ENCODE data around the gene GIT2. TPM values are rescaled to one million over a fixed set of nuclear protein-coding genes. Genes with fewer than 3 reads are reported as not detected.

GIT2 gene
- total and polyA plus RNA-seq, 2 of the 13 experiments (the other 11 are each of a cell fraction or from before 2014, with no cell fraction given): 18.4 to 19.8 TPM

DNA sequence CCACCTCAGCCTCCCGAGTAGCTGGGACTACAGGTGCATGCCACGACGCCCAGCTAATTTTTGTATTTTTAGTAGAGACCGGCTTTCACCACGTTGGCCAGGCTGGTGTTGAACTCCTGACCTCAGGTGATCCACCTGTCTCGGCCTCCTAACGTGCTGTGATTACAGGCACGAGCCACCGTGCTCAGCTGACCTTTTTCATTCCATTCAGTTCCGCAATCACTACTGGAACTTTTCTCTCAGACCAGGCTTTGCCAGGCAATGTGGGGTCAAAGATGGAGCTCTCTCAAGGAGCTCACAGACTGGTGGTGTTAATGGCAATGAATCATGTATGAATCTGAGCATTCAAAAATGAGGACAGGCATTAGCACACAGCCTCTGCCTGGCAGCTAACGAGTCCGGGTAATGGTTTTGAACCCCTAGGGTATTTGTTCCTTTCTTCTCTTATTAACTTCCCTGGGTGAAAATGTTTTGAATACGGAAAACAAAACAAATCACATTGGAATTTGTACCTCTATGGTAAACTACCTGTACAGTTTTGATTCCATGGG lies 105.5 kb downstream of the GIT2 start (continued):
- TF ChIP-seq PCBP1 (IDR thresholded peaks at IDR 0.05; ENCODE audit: borderline replicate concordance, low read depth, low read length) (no peak), ZBTB8A (CRISPR knock-in tag; IDR thresholded peaks at IDR 0.05; ENCODE audit: borderline replicate concordance, low read depth) (no peak), ZNF496 (CRISPR knock-in tag; IDR thresholded peaks at IDR 0.05; ENCODE audit: insufficient replicate concordance) (no peak), ZFP1 (CRISPR knock-in tag; IDR thresholded peaks at IDR 0.05) (no peak), SNRNP70 (IDR thresholded peaks at IDR 0.05; ENCODE audit: low read depth, low read length) (no peak), KAT8 (CRISPR knock-in tag; IDR thresholded peaks at IDR 0.05) (no peak), EEA1 (CRISPR knock-in tag; IDR thresholded peaks at IDR 0.05; ENCODE audit: borderline replicate concordance) (no peak), BHLHE40 (IDR thresholded peaks at IDR 0.05; ENCODE audit: low read length) (peak; percentile 77; the same call in 1 of the 2 replicates), NCOA5 (CRISPR knock-in tag; IDR thresholded peaks at IDR 0.05) (no peak), ZNF841 (CRISPR knock-in tag; IDR thresholded peaks at IDR 0.05; ENCODE audit: borderline replicate concordance) (no peak), ZNF460 (CRISPR knock-in tag; IDR thresholded peaks at IDR 0.05; ENCODE audit: borderline replicate concordance) (no peak), CEBPB (IDR thresholded peaks at IDR 0.05; ENCODE audit: borderline replicate concordance, low read depth, low read length) (peak; percentile 26; the same call in 1 of the 2 replicates), ZNF598 (CRISPR knock-in tag; IDR thresholded peaks at IDR 0.05; ENCODE audit: borderline replicate concordance) (no peak)
- TF ChIP-seq, protein P1, sequence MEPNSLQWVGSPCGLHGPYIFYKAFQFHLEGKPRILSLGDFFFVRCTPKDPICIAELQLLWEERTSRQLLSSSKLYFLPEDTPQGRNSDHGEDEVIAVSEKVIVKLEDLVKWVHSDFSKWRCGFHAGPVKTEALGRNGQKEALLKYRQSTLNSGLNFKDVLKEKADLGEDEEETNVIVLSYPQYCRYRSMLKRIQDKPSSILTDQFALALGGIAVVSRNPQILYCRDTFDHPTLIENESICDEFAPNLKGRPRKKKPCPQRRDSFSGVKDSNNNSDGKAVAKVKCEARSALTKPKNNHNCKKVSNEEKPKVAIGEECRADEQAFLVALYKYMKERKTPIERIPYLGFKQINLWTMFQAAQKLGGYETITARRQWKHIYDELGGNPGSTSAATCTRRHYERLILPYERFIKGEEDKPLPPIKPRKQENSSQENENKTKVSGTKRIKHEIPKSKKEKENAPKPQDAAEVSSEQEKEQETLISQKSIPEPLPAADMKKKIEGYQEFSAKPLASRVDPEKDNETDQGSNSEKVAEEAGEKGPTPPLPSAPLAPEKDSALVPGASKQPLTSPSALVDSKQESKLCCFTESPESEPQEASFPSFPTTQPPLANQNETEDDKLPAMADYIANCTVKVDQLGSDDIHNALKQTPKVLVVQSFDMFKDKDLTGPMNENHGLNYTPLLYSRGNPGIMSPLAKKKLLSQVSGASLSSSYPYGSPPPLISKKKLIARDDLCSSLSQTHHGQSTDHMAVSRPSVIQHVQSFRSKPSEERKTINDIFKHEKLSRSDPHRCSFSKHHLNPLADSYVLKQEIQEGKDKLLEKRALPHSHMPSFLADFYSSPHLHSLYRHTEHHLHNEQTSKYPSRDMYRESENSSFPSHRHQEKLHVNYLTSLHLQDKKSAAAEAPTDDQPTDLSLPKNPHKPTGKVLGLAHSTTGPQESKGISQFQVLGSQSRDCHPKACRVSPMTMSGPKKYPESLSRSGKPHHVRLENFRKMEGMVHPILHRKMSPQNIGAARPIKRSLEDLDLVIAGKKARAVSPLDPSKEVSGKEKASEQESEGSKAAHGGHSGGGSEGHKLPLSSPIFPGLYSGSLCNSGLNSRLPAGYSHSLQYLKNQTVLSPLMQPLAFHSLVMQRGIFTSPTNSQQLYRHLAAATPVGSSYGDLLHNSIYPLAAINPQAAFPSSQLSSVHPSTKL (CRISPR knock-in tag; IDR thresholded peaks at IDR 0.05): 0 out of 2 replicates have a peak, but pooled peaks have one; percentile 9
- TF ChIP-seq, protein P2, sequence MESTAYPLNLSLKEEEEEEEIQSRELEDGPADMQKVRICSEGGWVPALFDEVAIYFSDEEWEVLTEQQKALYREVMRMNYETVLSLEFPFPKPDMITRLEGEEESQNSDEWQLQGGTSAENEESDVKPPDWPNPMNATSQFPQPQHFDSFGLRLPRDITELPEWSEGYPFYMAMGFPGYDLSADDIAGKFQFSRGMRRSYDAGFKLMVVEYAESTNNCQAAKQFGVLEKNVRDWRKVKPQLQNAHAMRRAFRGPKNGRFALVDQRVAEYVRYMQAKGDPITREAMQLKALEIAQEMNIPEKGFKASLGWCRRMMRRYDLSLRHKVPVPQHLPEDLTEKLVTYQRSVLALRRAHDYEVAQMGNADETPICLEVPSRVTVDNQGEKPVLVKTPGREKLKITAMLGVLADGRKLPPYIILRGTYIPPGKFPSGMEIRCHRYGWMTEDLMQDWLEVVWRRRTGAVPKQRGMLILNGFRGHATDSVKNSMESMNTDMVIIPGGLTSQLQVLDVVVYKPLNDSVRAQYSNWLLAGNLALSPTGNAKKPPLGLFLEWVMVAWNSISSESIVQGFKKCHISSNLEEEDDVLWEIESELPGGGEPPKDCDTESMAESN (CRISPR knock-in tag; conservative IDR thresholded peaks at IDR 0.05): no peak
- TF ChIP-seq, protein P3, sequence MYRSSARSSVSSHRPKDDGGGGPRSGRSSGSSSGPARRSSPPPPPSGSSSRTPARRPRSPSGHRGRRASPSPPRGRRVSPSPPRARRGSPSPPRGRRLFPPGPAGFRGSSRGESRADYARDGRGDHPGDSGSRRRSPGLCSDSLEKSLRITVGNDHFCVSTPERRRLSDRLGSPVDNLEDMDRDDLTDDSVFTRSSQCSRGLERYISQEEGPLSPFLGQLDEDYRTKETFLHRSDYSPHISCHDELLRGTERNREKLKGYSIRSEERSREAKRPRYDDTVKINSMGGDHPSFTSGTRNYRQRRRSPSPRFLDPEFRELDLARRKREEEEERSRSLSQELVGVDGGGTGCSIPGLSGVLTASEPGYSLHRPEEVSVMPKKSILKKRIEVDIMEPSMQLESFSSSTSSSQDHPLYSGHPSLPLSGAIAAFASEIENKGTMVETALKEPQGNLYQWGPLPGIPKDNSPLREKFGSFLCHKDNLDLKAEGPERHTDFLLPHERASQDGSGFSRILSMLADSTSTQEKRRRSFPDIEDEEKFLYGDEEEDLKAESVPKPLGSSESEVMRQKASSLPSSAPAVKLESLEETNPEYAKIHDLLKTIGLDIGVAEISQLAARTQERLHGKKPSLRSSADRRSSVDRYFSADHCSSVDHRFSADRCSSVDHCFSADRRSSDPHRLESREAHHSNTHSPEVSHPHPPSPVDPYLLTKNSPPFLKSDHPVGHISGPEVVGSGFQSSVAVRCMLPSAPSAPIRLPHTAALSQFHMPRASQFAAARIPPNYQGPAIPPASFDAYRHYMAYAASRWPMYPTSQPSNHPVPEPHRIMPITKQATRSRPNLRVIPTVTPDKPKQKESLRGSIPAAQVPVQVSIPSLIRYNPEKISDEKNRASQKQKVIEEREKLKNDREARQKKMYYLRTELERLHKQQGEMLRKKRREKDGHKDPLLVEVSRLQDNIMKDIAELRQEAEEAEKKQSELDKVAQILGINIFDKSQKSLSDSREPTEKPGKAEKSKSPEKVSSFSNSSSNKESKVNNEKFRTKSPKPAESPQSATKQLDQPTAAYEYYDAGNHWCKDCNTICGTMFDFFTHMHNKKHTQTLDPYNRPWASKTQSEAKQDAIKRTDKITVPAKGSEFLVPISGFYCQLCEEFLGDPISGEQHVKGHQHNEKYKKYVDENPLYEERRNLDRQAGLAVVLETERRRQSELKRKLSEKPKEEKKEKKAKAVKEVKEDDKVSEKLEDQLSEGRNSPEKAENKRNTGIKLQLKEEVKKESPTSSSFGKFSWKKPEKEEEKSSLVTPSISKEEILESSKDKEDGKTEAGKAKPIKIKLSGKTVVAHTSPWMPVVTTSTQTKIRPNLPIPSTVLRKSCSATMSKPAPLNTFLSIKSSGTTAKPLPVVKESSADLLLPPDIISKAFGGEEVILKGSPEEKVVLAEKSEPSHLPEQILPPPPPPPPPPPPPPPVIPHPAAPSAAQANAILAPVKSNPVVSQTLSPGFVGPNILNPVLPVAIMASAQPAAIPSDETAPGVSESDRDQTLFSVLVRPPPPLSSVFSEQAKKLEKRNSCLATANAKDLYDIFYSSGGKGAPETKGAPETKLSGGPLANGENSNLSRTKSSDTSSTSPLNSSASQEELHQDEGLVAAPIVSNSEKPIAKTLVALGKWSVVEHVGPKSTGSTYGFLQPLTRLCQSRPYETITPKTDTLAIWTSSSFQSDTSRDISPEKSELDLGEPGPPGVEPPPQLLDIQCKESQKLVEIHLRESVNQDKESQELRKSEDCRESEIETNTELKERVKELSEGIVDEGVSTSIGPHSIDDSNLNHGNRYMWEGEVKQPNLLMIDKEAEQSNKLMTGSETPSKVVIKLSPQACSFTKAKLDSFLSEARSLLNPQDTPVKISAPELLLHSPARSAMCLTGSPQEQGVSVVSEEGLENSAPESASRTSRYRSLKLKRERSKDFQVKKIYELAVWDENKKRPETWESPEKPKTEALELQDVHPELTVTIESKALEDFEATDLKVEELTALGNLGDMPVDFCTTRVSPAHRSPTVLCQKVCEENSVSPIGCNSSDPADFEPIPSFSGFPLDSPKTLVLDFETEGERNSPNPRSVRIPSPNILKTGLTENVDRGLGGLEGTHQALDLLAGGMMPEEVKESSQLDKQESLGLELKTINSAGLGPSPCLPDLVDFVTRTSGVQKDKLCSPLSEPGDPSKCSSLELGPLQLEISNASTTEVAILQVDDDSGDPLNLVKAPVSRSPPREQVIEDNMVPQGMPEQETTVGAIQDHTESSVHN (CRISPR knock-in tag; IDR thresholded peaks at IDR 0.05): no peak

All from HepG2 (cell line).